Measurements from ENCODE around the gene PPP1R7.

- TF ChIP-seq ZNF121 (CRISPR knock-in tag; IDR thresholded peaks at IDR 0.05) = no peak
- TF ChIP-seq CTCF (IDR thresholded peaks at IDR 0.05) = no peak
- TF ChIP-seq ZBTB43 (CRISPR knock-in tag; IDR thresholded peaks at IDR 0.05) = no peak
- TF ChIP-seq CBFB (CRISPR knock-in tag; IDR thresholded peaks at IDR 0.05; ENCODE audit: low read depth) = no peak
- no peak for TF ChIP-seq ATF2 (CRISPR knock-in tag; IDR thresholded peaks at IDR 0.05; ENCODE audit: borderline replicate concordance, low read depth)
- no peak for TF ChIP-seq HMGA2 (CRISPR knock-in tag; IDR thresholded peaks at IDR 0.05)
- no peak for TF ChIP-seq NR3C1 (CRISPR knock-in tag; conservative IDR thresholded peaks at IDR 0.05; ENCODE audit: low read depth)
Measured at GRCh38 chr2:241185961-241186360, 35.7 kb downstream of the PPP1R7 start.

All from WTC11 (cell line).